Stimulated activated CD4-positive, alpha-beta T cell treated with anti-CD3 and anti-CD28 coated beads, Interleukin-4, amount 100 ng/mL, for 48 hours (primary cell): ENCODE measurements around the gene ETS1.

Experiments used
- DNase-seq, 2 donors: peaks; one replicate each; pipeline ENCODE4 v3.0.0-alpha.2; 2020; ENCODE audit warnings: low read depth in 2 of 2

ETS1 gene

GRCh38 chr11:128517451-128518230 is 69.7 kb downstream of the ETS1 start:
- DNase-seq, result no peak

GRCh38 chr11:128516886-128517285 is 70.5 kb downstream of the ETS1 start:
- DNase-seq, result no peak

- DNase-seq, result no peak
Measured at GRCh38 chr11:128515826-128516778, 71.3 kb downstream of the ETS1 start.

- DNase-seq, result no peak
Measured at GRCh38 chr11:128515086-128515485, 72.3 kb downstream of the ETS1 start.

- no peak for DNase-seq
Measured at GRCh38 chr11:128513915-128514681, 73.3 kb downstream of the ETS1 start.

- DNase-seq, result no peak
Measured at GRCh38 chr11:128512474-128512996, 74.8 kb downstream of the ETS1 start.

- no peak for DNase-seq
Measured at GRCh38 chr11:128511712-128512111, 75.6 kb downstream of the ETS1 start.

GRCh38 chr11:128509621-128510389 is 77.6 kb downstream of the ETS1 start:
- DNase-seq, result no peak

- DNase-seq, result no peak
Measured at GRCh38 chr11:128508770-128509510, 78.4 kb downstream of the ETS1 start.

- no peak for DNase-seq
Measured at GRCh38 chr11:128507936-128508335, 79.4 kb downstream of the ETS1 start.

GRCh38 chr11:128506999-128507611 is 80.3 kb downstream of the ETS1 start:
- DNase-seq, result no peak

GRCh38 chr11:128506356-128506755 is 81.0 kb downstream of the ETS1 start:
- DNase-seq, result no peak

GRCh38 chr11:128505449-128506065 is 81.8 kb downstream of the ETS1 start:
- DNase-seq, result no peak

- DNase-seq, result no peak
Measured at GRCh38 chr11:128504486-128504885, 82.9 kb downstream of the ETS1 start.

- no peak for DNase-seq
Measured at GRCh38 chr11:128503245-128503991, 83.9 kb downstream of the ETS1 start.

- DNase-seq, result no peak
Measured at GRCh38 chr11:128502726-128503125, 84.6 kb downstream of the ETS1 start.

GRCh38 chr11:128501632-128502549 is 85.5 kb downstream of the ETS1 start:
- DNase-seq, result no peak

GRCh38 chr11:128501008-128501407 is 86.3 kb downstream of the ETS1 start:
- DNase-seq, result no peak
